Stimulated activated CD4-positive, alpha-beta T cell treated with anti-CD3 and anti-CD28 coated beads, Interleukin-1b, Interleukin-23, amount 100 ng/mL, for 1 hour (primary cell): ENCODE measurements around the gene EYS.

Experiments
- DNase-seq, 2 donors: peaks; one replicate each; pipeline ENCODE4 v3.0.0-alpha.2; 2020; ENCODE audit warnings: low read depth in 2 of 2

EYS gene

DNA sequence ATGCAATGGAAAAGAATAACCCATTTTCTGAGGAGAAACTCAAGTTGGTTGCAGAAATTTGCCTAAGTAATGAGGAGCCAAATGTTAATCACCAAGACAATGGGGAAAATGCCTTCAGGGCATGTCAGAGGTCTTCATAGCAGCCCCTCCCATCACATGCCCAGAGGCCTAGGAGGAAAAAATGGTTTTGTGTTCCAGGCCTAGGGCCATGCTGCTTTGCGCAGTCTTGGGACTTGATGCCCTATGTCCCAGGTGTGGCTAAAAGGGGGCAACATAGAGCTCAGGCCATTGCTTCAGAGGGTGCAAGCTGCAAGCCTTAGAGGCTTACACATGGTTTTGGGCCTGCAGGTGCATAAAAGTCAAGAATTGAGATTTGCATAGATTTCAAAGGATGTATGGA, 485.9 kb downstream of the EYS start:
- no peak for DNase-seq

DNA sequence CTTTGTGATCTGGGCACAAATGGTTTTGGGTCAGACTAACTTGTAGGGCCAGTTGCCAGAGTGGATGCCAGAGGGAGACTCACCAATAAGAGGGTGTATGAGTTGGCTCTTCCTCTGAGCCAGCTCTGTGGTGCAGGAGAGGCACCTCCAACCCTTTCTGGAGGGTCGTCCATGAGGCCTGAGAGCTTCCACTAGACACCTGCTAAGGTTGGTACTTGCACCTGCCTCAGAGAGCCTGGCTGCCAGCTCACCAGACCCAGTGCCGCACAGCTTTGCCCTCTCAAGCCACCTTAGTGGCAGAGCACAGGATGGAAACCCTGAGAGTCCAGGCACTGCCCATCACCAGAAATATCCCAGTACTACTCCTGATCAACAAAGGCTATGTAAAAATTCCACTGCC, 504.3 kb downstream of the EYS start:
- DNase-seq = no peak

DNA sequence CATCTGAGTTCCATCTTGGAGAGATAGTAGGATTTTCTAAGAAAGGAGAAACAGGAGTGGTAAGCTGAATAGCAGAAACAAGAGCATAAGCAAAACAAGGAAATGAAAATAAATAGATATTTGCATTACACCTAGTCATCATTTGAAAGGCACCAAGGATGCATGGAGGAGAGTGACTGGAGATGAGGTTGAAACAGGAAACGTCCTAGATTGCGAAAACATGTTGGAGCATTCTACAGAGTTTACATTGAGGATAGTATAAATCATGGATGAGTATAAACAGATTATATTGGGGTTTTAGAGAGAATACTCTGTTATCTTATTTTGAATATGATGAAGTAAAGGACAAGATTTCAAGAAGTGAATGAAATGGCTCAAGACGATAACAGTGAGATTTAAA, 507.3 kb downstream of the EYS start:
- no peak for DNase-seq

DNA sequence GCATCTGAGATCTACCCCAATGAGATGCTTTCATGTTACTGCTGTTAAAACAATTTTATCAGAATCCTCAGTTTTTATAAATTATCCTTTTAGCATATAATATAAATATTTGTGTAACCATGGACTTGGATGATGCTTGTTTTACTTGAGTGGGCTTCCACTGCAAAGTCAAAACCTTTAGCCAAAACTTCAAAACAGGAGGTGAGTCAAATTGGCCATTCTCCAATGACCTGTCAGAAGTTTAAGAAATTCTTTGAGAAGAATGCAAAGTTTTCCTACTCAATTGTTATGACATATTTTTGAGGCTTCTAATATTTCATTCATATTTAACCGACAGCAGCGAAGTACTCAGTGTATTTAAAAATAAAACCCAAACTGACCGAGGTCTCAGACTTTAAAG, 507.9 kb downstream of the EYS start:
- DNase-seq = no peak

DNA sequence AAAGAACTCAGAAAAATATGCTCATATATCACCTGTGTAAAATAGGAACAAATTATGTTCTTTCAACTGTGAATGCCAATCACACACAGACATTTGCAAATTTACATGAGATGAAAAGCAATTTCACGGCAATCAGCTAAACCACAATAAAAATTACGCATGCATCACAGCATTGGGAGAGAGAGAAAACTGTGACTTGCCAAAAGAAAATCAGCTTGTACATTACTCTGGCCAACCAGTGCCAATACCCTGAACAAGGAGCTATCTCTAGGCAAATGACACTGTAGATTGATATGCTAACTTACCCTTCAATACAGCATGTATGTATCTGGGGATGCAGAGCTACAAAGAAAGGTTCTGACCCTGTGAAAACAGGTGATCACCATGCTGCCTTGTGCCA, 515.6 kb downstream of the EYS start:
- DNase-seq = no peak

DNA sequence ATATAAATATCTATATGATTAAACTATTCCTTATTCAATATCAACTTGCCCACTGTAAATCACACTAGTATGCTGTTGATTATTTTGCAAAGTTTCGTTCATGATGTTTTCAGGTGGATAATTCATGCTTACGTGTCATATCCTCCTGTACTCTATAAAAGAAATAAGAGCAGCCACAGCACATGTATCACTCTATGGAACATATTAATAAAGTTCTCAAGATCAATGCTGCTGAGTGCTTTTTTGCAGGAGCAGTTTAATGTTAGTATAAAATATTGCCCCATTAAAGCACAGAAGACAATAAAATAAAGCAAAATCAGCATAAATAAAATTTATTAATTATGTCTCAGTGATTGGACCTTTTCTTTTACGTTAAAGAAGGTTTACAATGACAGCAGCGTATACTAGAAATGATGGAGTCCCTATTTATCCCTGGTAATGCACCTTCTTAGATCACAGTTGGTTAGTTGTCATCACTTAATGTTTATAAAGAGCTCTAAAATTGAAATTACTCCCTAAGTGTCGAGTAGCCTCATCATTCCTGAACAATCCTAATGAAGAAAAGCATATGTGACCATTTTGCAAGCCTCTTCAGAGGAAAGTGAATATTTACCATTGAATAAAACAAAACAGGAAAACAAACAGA, 517.7 kb downstream of the EYS start:
- no peak for DNase-seq

DNA sequence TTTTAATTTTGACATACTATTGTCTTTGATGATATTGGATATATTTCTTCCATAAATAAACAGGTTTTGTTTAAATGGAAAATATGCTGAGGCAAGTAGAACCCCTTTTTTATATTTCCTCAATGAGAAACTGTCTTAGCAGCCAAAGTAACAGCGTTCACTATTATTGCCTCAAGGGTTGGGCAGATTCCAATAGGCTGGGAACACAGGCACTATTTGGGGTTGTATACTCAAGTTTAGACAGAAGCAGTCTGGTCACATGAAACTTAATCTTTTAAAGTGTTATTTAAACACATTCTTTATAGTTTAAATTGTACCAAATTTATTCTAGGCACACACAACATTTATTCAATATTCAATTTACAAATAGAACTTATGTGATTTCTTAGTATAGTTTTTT, 520.2 kb downstream of the EYS start:
- DNase-seq = no peak

DNA sequence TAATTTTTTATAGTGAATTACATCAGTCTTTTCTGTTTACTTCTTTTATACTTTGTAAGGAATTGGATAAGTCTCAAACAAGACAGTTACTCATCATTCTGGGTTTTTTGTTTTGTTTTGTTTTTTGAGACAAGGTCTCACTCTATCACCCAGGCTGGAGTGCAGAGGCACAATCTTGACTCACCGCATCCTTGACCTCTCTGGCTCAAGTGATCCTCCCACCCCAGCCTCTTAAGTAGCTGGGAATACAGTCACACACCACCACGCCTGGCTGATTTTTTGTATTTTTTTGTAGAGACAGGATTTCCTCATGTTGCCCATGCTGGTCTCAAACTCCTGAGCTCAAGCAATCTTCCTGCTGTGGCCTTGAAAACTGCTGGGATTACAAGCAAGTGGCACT, 524.3 kb downstream of the EYS start:
- no peak for DNase-seq

DNA sequence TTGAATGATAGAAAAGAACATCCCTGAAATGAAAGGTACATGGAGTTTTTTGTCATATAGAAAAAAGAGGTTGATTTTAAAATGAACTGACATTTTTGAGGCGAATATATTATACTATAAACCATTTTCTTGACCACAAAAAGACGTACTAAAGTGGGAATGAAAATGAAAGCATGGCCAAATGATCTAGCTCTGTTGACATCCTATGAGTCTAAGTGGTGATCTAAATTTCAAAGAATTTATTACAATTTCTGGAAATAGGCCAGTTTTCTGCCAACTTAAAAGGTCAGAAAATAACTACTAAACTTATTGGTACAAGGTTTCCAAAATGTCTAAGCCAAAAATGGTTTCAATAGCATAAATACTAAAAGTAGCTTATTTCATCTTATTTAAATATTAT, 536.8 kb downstream of the EYS start:
- DNase-seq = no peak

DNA sequence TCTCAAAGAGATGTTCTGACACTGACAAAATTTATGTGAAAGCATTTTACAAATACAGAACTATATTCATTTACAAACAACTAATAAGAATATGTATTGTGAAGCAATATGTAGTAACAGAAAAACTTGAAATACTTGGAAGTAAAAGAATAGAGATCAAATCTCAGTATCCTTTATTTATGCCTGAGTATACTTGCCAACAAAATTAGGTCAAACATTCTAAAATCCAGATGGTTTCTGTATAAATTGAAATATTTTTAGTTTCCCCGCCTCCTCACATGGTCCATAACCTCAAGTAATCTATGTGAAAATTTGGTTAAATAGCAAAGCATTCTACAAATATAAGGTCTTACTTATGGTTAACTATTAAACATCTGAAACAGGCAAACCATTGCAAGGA, 545.4 kb downstream of the EYS start:
- DNase-seq = no peak

DNA sequence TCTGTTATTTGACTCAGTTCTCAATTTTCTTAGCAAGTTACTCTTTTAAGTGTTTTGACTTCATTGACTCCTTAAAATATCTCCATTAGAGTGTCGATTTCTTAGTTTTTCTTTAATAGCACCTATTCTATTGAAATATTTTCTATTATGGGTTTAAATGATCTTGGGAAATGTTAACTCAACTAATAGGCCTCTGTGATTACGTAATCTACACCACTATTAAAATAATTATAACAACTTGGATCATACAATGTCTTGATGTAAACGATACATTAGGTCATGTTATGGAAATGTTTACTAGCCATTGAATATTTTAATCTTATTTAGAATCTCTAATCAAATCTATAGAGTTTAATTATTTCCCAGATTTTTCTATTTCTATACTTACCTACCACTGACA, 550.0 kb downstream of the EYS start:
- no peak for DNase-seq

DNA sequence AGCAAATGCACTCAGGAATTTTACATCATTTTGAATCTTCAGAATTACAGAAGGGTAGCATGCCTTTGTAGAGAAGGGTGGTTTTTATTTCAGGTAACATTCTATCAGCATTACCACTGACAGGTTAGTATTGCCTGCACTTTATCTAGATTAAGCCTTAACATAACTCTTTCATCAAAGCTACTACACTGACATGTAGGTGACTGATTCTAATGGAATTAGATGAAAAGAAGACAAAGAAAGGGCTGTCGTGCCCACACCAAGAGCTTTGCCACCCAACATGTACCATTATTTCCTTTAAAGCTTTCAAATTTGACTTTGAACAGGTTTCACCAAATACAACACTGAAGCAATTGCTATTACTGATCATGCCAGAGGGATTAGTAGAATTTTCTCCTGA, 551.9 kb downstream of the EYS start:
- no peak for DNase-seq

DNA sequence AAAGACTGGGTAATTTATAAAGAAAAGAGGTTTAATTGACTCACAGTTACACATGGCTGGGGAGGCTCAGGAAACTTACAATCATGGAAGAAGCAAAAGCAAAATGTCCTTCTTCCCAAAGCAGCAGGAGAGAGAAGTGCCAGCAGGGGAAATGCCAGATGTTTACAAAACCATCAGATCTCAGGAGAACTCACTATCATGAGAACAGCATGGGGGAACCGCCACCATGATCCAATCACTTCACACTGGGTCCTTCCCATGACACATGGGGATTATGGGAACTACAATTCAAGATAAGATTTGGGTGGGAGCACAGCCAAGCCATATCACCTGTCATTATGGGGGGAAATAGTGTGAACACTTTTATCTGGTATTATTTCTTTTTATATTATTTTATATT, 557.2 kb downstream of the EYS start:
- no peak for DNase-seq

DNA sequence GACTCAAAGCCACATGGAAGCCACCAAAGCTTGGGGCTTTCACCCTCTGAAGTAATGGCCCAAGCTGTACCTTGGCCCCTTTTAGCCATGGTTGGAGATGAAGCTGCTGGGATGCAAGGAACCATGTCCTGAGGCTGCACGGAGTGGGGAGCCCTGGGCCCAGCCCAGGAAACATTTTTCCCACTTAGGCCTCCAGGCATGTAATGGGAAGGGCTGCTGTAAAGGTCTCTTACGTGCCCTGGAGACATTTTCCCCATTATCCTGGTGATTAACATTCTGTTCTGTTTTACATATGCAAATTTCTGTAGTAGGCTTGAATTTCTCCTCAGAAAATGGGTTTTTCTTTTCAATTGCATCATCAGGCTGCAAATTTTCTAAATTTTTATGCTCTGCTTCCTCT, 558.2 kb downstream of the EYS start:
- DNase-seq = no peak

DNA sequence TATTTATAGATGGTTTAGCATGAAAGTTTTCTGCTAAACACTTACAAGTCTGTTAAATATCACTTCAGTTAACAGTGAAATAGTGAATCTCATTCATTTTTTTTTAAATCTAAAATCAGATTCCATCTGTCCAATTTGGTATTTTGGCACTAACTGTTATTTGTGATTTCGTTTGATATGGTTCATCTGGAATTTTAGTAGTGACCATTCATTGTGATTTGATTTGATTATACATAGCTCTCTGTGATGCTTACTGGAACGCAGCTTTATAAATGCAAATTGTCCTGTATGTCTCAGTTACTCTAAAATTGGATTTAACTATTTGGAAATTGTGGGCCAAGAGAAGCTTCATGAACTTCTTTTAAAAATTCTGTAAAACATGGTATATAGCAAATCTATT, 571.5 kb downstream of the EYS start:
- DNase-seq = no peak

DNA sequence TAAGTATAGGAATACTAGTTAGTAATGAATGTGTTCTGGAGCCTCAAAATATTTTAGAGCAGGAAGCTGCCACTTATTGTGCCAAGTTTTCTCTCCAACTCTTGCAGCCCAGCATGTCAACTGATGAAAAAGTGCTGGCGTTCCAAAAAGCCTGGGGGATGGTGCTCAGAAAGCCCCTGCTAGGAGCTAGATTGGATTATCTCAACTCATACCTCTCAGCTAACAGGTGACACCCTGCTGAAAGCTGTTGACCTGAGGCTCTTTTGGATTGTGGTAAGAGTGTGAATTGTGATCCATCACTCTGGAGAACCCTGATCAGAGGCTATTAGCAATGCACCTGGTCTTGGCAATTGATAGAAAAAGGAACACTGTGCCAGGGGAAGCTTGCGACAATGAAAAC, 580.4 kb downstream of the EYS start:
- no peak for DNase-seq

DNA sequence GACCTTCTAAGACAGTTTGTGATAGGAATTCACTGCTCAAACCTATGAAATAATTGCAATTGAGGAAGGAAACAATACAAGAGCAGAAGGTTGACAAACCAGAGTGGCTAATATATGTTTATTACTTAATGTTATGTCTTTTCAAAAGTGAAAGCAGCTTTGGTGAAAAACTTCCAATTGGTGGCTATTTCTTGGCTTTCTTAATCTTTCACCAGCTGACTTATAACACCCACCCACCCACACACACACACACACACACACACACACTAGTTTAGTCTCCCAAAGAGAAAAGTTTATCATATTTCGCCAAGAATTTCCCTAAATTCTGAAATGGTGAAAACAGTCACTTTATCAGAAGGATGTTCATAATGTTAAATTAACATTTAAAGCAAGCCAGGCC, 583.5 kb downstream of the EYS start:
- DNase-seq = no peak

DNA sequence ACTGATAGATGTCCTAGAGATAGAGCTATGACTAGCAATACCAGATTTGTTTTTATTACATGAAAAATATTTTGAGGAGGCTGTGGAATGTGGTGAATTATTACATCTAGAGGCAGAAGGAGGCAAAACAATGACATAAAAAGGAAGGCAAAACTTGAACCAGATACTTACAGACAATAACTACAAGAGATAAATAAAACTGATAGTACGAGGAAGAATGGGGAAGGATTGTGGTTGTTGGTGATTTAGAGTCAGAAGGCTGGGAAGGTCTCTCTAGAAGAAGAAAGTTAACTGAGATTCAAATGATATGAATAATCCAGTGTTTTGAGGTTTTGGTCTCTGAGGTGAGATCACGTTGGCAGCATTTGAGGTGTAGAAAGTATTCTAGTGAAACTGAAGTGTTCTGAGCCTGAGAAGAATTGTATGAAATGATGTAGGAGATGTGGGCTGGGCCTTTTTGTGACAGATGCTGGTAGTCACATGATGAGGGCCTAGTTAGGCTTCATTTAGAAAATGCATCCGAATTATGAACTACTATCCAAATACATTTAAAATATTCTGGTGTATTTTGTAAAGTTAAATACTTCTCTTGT, 589.1 kb downstream of the EYS start:
- no peak for DNase-seq

DNA sequence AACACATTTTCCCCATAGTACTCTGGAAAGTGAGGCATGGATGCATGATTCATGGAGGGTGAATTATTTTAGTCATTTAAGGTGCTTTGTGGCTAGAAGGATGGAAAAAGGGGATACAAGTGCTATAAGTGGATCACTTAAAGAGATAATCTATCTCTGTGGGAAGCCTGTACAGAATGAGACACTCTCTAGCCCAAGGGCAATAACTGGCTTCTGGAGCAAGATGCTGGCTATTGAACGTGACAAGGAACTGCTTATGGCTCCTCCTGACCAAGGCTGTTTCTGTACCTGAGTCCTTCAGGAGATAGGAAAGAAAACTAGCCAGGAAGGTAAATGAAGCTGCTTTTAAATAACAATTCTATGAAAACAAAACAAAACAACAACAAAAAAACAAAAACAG, 590.7 kb downstream of the EYS start:
- DNase-seq = no peak

DNA sequence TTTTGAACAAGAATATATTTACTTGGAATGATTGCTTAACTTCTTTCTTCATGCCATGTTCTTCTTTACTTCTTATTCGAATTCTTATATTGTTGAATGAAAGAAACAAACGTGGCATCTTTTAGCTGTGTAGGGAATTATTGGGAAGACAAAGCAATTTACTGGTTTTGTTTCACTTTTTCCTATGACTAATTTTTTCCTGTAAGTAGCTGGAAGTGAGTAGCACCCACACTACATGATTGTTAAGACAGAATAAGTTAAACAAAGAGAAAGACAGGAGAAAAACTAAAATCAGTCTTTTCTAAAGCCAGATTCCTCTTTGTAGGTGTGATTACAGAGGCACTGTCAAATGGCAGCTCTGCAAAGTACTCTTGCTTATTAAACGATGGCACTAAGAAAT, 593.4 kb downstream of the EYS start:
- DNase-seq = no peak

DNA sequence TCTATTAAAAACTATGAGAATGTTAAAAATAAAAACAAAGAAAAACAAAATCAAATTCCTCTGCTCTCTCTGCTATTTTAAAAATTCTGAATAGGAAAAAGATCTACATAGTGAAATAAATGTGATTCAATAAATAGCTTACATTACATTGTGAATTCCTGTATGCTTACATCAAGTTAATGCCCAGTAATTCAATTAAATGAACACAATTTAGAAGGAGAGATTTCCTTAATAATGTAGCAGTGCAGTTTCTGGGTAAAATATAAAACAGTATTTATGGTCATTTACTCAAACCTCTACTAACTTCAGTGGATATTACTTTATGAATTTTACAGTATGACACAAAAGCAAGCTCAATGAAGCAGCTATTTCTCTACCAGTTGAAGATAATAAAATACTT, 594.6 kb downstream of the EYS start:
- no peak for DNase-seq

DNA sequence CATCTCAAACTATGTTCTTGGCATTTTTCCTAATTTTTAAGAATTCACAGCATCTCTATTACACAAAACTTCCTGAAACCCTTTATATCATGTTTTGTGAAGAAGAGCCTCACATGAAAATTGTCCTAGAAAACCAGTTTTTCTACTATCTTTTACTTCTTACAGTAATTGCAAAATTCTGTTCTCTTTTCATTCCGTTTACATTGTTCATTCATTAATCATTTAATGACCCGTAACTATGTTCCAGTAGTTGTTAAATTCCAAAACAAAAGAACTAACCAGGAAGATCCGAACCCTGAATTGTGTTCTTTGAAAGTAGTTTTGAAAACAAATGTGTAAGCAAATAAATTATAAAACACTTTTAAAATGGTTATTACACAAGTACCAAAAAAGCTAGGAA, 597.0 kb downstream of the EYS start:
- no peak for DNase-seq

DNA sequence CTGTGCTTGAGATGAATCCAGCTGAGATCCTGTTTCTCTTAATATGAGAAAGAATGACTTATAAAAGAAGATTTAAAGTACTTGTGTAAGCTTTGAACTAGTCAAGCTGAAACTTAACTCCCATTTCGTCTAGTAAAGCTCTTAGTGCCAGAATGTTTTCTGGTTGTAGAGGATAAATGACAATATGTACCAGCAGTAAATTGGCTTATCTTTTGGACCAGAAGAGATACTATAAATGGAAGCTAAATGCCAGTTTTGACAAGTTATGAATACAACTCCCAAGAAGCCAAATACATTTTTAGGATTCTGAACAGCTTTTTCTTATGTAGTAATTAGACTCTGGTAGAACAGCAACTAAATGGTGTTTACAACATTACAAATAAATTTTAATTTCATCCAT, 608.7 kb downstream of the EYS start:
- no peak for DNase-seq

DNA sequence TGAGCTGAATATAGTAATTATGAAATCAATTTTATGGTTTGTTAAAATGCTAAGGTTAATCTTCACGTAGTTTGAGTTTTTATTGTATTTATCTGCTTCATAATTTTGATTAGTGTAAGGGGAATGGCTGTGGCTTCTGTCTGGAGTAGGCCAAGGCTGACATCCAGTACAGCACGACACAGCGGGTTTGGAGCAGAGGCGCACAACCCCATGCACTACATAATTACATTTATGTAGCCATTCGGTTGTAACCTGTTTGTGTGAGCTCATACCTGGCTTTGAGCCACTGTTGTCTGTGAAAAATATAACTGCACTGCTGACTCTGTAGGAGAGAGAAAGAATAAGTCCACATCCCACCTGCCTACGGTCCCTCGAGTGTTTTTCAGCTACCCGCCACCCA, 615.5 kb downstream of the EYS start:
- no peak for DNase-seq
